NB4 (cell line): Measurements from ENCODE around the gene RANBP1.

ENCODE experiments used
- DNase-seq: peaks from one replicate; pipeline ENCODE4 v3.0.0; 2010; ENCODE audit warnings: low read depth
- H3K4me3 ChIP-seq: one replicate; pipeline ENCODE4 v1.5.1; 2011; ENCODE audit warnings: mild to moderate bottlenecking, low read depth, low read length, moderate library complexity
- MYC ChIP-seq: IDR thresholded peaks from 2 replicates; pipeline ENCODE4 v1.6.1; 2011; ENCODE audit warnings: low read depth, low read length
- POLR2A ChIP-seq: IDR thresholded peaks from 2 replicates; pipeline ENCODE4 v1.6.1; 2011; ENCODE audit warnings: mild to moderate bottlenecking; ENCODE audit not compliant: insufficient read length; ENCODE audit errors: extremely low read depth
- TF ChIP-seq, protein P1 (sequence below): IDR thresholded peaks from 2 replicates; pipeline ENCODE4 v1.6.1; 2011; ENCODE audit warnings: low read depth, low read length
- TF ChIP-seq, protein P2 (sequence below): IDR thresholded peaks from one replicate; pipeline ENCODE4 v1.5.1; 2012; ENCODE audit warnings: low read depth, low read length

The RANBP1 gene

DNA sequence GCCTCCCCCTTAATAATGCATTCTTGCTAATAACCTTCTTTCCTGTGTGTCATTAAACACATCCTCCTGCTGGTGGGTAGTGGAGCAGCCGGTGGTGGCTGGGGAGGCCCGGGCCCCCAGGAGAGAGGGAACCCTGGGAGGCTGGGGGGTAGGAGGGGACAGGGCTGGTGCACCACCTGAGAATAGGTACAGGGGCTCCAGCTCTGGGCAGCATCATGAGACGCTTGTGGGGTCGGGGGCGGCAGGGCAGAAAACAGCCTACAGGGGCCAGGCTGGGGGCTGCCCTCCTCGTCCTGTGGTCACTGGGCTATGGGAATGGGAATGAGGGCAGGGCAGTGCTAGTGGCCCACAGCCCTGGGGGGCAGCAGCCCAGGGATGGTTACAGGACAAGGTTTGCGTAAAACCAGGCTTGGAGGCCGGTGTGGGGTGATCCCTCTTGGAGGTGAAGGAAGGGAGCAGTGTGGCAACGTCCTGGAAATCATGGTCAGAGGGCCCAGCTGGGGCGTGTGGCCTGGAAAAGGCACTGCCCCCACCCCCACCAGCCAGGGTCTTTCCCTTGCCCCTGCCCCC is 53.4 kb downstream of the RANBP1 start:
- H3K4me3 ChIP-seq: no peak overlapping the region
- TF ChIP-seq, protein P1, sequence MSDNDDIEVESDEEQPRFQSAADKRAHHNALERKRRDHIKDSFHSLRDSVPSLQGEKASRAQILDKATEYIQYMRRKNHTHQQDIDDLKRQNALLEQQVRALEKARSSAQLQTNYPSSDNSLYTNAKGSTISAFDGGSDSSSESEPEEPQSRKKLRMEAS: no peak
- TF ChIP-seq POLR2A (no peak), MYC (no peak)
- TF ChIP-seq, protein P2, sequence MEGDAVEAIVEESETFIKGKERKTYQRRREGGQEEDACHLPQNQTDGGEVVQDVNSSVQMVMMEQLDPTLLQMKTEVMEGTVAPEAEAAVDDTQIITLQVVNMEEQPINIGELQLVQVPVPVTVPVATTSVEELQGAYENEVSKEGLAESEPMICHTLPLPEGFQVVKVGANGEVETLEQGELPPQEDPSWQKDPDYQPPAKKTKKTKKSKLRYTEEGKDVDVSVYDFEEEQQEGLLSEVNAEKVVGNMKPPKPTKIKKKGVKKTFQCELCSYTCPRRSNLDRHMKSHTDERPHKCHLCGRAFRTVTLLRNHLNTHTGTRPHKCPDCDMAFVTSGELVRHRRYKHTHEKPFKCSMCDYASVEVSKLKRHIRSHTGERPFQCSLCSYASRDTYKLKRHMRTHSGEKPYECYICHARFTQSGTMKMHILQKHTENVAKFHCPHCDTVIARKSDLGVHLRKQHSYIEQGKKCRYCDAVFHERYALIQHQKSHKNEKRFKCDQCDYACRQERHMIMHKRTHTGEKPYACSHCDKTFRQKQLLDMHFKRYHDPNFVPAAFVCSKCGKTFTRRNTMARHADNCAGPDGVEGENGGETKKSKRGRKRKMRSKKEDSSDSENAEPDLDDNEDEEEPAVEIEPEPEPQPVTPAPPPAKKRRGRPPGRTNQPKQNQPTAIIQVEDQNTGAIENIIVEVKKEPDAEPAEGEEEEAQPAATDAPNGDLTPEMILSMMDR: no peak
- no peak for DNase-seq

DNA sequence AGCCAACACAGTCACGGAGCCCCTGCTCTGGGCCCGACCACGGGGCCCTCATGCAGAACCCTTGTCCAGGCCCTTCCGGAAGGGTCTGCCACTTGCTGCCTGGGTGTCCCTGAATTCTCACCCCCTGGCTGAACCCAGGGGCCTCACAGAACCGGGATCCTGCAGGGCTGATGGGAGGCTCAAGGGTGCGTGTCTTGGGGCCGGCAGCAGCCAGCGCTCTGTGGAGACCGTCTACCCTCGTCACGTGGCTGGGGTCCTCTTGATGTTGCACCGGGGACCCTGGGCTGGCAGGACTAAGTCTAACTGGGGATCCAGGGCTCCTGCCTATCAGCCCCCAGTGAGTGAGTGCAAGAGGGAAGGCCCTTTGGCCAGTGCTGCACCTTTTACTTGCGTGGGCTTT is 54.3 kb downstream of the RANBP1 start:
- no peak for TF ChIP-seq POLR2A
- TF ChIP-seq, protein P2: no peak
- TF ChIP-seq, protein P1: no peak
- no peak for TF ChIP-seq MYC
- H3K4me3 ChIP-seq: no peak overlapping the region
- no peak for DNase-seq

DNA sequence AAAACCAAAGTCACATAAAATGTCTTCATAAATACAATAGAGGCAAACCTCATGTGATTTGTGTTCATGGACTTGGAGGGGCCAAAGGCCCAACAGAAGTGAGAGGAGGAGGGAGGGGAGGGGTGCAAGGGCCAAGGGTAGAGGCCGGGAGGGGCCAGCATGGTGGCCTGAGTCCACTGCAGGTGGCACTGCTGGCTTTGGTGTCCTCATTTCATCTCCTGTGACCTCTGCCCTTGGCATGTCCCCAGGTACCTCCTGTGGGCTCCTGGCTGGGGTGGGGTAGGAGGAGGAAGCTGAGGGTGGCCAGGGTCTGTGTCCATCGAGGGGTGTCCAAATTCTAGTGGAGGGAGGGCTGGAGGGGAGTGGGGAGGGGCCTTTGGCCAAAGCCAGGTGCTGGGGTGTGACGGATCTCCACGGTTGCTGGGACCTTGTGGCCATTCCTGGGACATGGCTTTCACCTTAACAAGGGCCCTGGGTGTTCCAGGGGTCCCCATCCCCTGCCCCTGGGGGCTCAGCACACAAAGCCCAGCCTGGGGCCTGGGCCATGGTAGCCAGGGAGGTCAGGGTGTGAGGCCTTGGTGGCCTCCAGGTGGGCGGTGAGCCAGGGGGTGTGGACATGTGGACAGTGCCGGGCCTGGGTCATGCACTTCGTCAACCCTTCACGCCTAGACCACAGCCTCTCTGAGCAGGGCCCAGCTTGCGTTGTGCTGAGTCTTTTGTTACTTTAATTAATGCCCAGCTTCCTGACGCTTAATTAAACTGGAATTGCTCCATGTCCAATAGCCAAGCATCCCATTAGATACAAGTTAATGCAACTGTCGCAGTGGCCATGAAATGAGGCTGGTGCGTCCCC is 55.6 kb downstream of the RANBP1 start:
- TF ChIP-seq, protein P2: no peak
- TF ChIP-seq POLR2A (no peak), MYC (no peak)
- TF ChIP-seq, protein P1: no peak
- H3K4me3 ChIP-seq: no peak overlapping the region
- DNase-seq: no peak

DNA sequence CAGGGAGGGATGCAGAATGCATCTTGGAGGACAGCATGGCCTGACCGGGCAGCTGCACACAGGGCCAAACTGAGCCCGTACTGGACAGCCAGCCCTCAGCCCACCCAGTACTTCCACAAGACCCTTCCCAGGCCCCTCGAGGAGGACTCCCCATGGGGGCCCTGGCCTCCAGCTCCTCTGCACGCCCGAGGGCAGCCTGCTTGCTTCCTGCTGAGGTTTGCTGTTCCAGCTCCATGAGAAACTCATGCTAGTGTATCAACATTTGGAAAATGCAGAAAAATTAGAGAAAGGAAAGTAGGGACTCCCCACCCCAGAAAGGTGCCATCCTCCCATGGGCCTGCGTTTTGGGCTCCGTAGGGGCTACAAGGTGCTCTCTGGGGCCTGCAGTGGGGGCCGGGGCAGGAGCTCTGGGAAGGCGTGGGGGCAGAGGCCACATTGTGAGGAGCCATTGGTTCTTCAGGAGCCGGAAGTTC is 56.3 kb downstream of the RANBP1 start:
- no peak for DNase-seq
- H3K4me3 ChIP-seq: no peak overlapping the region
- TF ChIP-seq MYC (no peak), POLR2A (no peak)
- TF ChIP-seq, protein P1: no peak
- TF ChIP-seq, protein P2: no peak

DNA sequence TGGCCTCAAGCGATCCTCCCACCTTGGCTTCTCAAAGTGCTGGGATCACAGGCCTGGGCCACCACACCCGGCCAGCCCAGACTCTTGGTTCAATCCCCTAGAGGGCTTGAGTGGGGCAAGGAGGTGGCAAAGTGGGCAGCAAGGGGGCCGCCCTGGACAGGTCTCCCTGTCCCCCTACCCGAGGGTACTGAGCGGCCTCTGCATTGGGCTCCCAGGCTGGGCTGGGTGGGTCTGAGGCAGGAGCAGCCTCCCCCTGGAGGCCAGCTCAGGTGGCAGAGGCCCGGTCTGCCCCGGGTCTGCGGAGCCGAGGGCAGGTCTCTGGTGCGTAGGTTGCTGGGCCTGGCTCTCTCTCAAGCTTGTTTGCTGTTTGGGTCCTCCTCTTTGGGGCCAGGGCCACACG is 57.3 kb downstream of the RANBP1 start:
- no peak for DNase-seq
- TF ChIP-seq, protein P2: no peak
- TF ChIP-seq MYC (no peak), POLR2A (no peak)
- TF ChIP-seq, protein P1: no peak
- H3K4me3 ChIP-seq: no peak overlapping the region
